ENCODE data around the gene HES7.

- TF ChIP-seq CTCF (IDR thresholded peaks at IDR 0.05; ENCODE audit: borderline replicate concordance, extremely low read depth, low read length, poor library complexity, severe bottlenecking) = no peak
- TF ChIP-seq EZH2 (IDR thresholded peaks at IDR 0.05; ENCODE audit: borderline replicate concordance, low read depth, low read length, severe bottlenecking) = no peak
These were observed 5.7 kb downstream of the HES7 start, which contains the start of gene ALOXE3 for GRCh38 chr17:8117980-8118768.
